Rectal smooth muscle tissue (tissue), 1 donor: Measurements from ENCODE around the gene DIO3.

Experiments
- H3K27ac ChIP-seq: one replicate; pipeline ENCODE4 v1.7.0; 2013; ENCODE audit warnings: low read depth, low read length, inconsistent platforms
- H3K27me3 ChIP-seq: one replicate; pipeline ENCODE4 v1.7.0; 2013; ENCODE audit warnings: low read length; ENCODE audit not compliant: control insufficient read depth, insufficient read depth
- H3K36me3 ChIP-seq: one replicate; pipeline ENCODE4 v1.7.0; 2013; ENCODE audit warnings: low read length; ENCODE audit not compliant: control insufficient read depth, insufficient read depth
- H3K4me1 ChIP-seq: one replicate; pipeline ENCODE4 v1.7.0; 2013; ENCODE audit warnings: low read length; ENCODE audit not compliant: control insufficient read depth, insufficient read depth
- H3K4me3 ChIP-seq: one replicate; pipeline ENCODE4 v1.7.0; 2013; ENCODE audit warnings: low read length
- H3K9ac ChIP-seq: one replicate; pipeline ENCODE4 v1.7.0; 2013; ENCODE audit warnings: low read length

The DIO3 gene

GRCh38 chr14:101600891-101601605 is 39.8 kb downstream of the DIO3 start:
- no peaks in the 10 kb centered on the region for H3K27me3 ChIP-seq

GRCh38 chr14:101601606-101602465 is 40.5 kb downstream of the DIO3 start:
- Histone ChIP-seq H3K4me3 (no peak overlapping the region), H3K4me1 (no peaks in the 10 kb centered on the region), H3K9ac (no peak overlapping the region), H3K27ac (no peak overlapping the region), H3K27me3 (no peaks in the 10 kb centered on the region), H3K36me3 (no peaks in the 10 kb centered on the region)

More at GRCh38 chr14:101600891-101601605, 39.8 kb downstream of the DIO3 start:
- no peak overlapping the region for H3K9ac ChIP-seq
- no peaks in the 10 kb centered on the region for H3K36me3 ChIP-seq
- H3K4me3 ChIP-seq: no peak overlapping the region
- H3K4me1 ChIP-seq: no peaks in the 10 kb centered on the region
- no peak overlapping the region for H3K27ac ChIP-seq

- H3K27me3 ChIP-seq: no peaks in the 10 kb centered on the region
Measured at GRCh38 chr14:101602466-101602840, 41.2 kb downstream of the DIO3 start.

GRCh38 chr14:101603096-101603495 is 41.8 kb downstream of the DIO3 start:
- Histone ChIP-seq H3K4me1 (no peaks in the 10 kb centered on the region), H3K4me3 (no peak overlapping the region), H3K36me3 (no peaks in the 10 kb centered on the region), H3K27me3 (peaks cover 4% of the 10 kb centered on the region), H3K9ac (no peak overlapping the region), H3K27ac (no peak overlapping the region)

More at GRCh38 chr14:101602466-101602840, 41.2 kb downstream of the DIO3 start:
- H3K27ac ChIP-seq: no peak overlapping the region
- no peaks in the 10 kb centered on the region for H3K36me3 ChIP-seq
- no peaks in the 10 kb centered on the region for H3K4me1 ChIP-seq
- H3K9ac ChIP-seq: no peak overlapping the region
- H3K4me3 ChIP-seq: no peak overlapping the region

GRCh38 chr14:101604228-101604934 is 43.1 kb downstream of the DIO3 start:
- no peak overlapping the region for H3K4me3 ChIP-seq
- H3K9ac ChIP-seq: no peak overlapping the region

GRCh38 chr14:101604935-101605780 is 43.9 kb downstream of the DIO3 start:
- Histone ChIP-seq H3K4me3 (no peak overlapping the region), H3K27me3 (peaks cover 5% of the 10 kb centered on the region), H3K4me1 (no peaks in the 10 kb centered on the region)

More at GRCh38 chr14:101604228-101604934, 43.1 kb downstream of the DIO3 start:
- no peaks in the 10 kb centered on the region for H3K36me3 ChIP-seq
- peaks cover 5% of the 10 kb centered on the region for H3K27me3 ChIP-seq
- H3K4me1 ChIP-seq: no peaks in the 10 kb centered on the region
- H3K27ac ChIP-seq: no peak overlapping the region

GRCh38 chr14:101605836-101606235 is 44.5 kb downstream of the DIO3 start:
- Histone ChIP-seq H3K4me1 (no peaks in the 10 kb centered on the region), H3K9ac (no peak overlapping the region), H3K27ac (no peak overlapping the region), H3K36me3 (no peaks in the 10 kb centered on the region), H3K27me3 (peaks cover 5% of the 10 kb centered on the region), H3K4me3 (no peak overlapping the region)

More at GRCh38 chr14:101604935-101605780, 43.9 kb downstream of the DIO3 start:
- Histone ChIP-seq H3K9ac (no peak overlapping the region), H3K36me3 (no peaks in the 10 kb centered on the region), H3K27ac (no peak overlapping the region)
